ENCODE measurements around the gene RPS4Y1.
"Not testable (repeated sequence)": the region's sequence is repeated elsewhere in the genome, so short reads cannot be mapped to it uniquely, and the experiment has no call there.

Gene RPS4Y1

GRCh38 chrY:2841471-2841893 lies at the start of gene RPS4Y1:
Gene RPS4Y1, plus strand, starts transcription at chrY:2841602. Its CDS starts 23 bp downstream, at chrY:2841625.
- peak; percentile 87 for DNase-seq

GRCh38 chrY:2796977-2797523 lies 44.4 kb upstream of the RPS4Y1 start:
- no peak for DNase-seq

GRCh38 chrY:2797991-2798390 lies 43.4 kb upstream of the RPS4Y1 start:
- no peak for DNase-seq

DNA sequence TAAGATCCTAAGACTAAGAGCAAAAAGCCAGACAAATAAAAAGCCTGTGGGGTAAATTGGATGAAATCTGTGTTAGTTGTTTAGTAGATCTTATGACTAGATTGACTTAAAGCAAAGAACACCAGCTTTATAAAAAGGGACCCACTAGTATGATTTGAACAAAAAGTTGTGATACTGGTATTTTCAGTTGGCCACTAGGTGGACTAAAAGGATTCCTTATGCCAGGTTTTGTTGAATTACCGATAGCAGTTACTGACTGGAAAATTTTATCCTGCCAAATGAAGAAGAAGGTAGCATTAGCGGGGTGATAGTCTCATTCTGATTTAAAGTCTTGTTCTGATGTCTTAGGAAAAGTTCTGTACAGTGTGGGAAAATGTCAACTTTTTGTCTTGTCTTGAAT lies 41.2 kb upstream of the RPS4Y1 start:
- DNase-seq = peak; percentile 44

DNA sequence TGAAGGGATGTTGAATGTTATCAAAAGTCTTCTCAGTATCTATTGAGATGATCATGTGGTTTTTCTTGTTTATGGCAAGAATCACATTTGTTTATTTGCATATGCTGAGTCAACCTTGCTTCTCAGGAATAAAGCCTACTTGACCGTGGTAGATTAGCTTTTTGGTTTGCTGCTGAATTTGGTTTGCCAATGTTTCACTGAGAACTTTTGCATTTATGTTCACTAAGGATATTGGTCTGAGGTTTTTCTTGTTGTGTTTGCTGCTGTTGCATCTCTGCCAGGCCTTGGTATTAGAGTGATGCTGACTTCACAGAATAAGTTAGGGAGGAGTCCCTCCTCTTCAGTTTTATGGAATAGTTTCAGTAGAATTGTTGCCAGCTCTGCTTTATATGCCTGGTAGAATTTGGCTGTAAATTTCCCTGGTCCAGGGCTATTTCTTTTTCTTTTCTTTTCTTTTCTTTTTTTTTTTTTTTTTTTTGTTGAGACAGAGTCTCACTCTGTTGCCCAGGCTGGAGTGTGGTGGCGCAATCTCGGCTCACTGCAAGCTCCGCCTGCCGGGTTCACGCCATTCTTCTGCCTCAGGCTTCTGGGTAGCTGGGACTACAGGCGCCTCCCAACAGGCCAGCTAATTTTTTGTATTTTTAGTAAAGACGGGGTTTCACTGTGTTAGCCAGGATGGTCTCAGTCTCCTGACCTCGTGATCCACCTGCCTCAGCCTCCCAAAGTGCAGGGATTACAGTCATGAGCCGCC lies 24.1 kb upstream of the RPS4Y1 start:
- DNase-seq = not testable (repeated sequence)

- DNase-seq = no peak
Measured at GRCh38 chrY:2824471-2824870, 16.9 kb upstream of the RPS4Y1 start.

DNA sequence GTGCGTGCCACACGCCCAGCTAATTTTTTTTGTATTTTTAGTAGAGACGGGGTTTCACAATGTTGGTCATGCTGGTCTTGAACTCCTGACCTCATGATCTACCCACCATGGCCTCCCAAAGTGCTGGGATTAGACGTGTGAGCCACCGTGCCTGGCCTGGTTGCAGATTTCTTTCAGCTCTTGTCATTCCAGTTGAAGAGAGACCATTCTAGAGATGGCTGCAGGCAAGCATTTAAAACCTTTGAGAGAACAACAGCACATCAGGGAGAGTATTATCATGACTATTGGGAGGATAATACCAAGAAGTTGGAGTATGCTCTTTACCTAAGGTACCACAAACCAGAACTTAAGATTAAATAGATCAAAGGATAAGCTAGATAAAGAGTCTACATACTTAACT lies 12.9 kb upstream of the RPS4Y1 start:
- DNase-seq = no peak

DNA sequence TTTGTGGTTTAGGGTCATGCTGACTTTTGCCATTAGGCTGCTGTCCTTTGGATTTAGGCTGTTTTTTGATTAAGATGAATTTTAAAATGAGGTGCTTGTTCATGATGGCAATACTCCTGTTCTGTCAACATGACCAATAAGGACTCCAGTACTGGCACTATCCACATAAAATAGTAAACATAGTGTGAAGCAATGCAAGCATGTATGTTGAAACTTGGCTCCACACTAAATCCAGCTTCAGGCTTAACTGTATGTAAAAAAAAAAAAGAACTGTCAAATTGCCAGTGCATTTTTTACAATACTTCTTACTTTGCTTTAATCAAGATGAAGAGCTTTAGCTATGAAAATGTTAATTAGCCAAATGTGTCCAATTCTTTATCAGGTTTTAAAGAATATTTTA lies 6.2 kb upstream of the RPS4Y1 start:
- DNase-seq = no peak

- DNase-seq = no peak
Measured at GRCh38 chrY:2837078-2837477, 4.3 kb upstream of the RPS4Y1 start.

DNA sequence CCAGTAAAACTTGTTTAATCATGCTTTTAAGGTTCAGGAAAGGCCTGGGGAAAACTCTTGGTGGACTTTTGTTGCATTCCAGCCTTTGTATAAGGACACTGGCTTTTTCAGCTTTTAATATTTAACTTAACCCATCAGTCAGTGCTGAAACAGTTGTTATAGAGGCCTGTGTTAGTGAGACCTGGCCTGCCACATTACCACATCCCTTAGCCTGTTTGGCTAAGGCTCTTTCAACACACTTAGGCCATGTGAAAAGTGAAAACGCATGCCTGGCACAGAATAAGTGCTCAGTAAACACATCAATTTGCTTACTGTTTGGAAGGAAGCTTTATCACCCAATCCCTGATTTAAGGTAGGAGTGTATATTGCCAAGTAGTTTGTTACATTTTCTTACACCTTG lies 3.5 kb upstream of the RPS4Y1 start:
- DNase-seq = no peak

DNA sequence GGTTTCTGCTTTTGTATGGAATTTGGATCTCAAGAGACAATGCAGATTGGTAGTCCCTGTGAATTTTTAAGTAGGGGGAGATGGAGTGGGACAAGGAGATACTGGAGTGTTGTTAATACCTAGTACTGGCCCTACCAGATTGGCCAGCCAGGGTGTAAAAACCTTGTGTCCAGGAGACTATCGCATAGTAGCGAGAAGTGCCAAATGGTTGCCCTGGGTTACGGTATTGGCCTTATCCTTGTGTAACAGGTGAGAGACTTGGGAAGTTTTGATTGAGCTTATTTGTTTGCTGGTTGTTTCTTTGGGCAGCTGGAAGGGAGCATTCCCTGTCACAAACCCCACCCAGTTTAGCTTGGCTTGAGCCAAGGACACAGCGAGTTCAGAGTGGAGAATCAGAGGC lies 5.4 kb downstream of the RPS4Y1 start:
- no peak for DNase-seq

DNA sequence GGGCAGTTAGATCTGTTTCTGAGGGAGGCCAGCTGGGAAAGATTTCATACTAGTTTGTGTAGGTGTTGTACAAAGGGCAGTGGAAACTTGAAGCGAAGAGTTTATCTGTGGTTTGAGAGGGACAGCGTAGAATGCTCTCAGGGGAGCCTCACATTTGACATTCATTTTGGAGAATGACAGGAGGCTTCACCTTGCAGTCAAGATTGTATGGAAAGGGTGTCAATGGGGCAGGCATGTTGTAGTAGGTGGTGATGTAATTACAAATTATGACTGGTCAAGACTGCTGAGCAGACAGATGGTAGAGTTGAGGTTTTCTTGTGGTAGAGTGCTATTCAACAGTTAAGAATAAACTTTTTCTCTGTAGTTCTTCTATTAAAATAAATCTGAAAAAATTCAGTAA lies 7.0 kb downstream of the RPS4Y1 start:
- no peak for DNase-seq

GRCh38 chrY:2849368-2849767 lies 8.0 kb downstream of the RPS4Y1 start:
- no peak for DNase-seq

DNA sequence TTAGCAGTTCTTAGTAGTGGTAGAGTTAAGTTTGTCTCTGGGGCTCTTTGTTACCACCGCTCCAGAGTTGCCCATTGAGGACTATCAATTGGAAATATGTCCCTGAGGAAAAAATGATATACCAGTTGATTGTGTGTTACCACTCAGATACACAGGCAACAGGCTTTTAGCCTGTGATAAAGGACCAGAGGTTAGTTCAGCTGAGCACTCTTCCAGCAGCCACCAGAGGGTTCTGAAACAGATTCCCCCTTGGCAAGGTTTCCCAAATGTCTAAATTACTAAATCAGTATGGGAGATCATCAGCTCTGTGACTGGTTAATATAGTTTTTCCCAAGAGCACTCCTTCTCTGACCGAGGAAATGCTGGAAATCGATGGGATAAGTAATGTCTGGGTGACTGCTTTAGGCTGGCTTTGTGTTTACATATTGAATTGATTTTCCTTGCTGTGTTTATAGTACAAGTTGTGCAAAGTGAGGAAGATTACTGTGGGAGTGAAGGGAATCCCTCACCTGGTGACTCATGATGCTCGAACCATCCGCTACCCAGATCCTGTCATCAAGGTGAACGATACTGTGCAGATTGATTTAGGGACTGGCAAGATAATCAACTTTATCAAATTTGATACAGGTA lies 12.9 kb downstream of the RPS4Y1 start:
- DNase-seq = no peak

GRCh38 chrY:2857068-2857467 lies 15.7 kb downstream of the RPS4Y1 start:
- no peak for DNase-seq

- peak; percentile 45 for DNase-seq
Measured at GRCh38 chrY:2857686-2858085, 16.3 kb downstream of the RPS4Y1 start.

DNA sequence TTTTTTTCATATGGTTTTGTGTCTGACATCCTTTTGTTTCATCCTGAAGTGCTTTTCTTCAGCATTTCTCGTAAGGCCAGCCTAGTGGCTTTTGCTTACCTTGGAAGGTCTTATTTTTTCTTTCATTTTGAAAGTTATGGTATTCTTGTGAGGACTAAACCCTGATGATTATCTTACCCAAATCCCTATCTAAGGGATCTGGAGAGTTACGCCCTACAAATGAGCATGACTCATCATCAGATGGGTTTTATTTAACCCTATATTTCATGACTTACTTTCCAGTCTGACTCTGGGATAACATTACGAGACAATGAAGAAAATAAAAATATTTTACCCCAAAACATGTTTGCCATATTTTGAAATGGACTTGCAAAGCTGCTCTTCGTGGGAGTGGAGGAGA lies 18.4 kb downstream of the RPS4Y1 start:
- DNase-seq = no peak

- DNase-seq = peak; percentile 56
Measured at GRCh38 chrY:2860511-2860910, 19.1 kb downstream of the RPS4Y1 start.

DNA sequence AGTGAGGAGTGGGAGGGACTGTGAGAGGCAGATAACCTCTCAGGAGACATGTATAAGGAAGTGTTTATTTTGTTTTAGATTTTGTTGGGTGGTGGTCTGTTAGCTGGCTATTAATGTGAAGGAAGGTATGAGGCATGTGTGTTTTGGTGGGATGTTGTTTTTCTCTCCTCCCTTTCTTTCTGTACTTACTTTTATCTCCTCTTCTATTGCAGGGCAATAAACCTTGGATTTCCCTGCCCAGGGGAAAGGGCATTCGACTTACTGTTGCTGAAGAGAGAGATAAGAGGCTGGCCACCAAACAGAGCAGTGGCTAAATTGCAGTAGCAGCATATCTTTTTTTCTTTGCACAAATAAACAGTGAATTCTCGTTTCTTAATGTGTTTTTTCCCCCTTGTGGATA lies 25.2 kb downstream of the RPS4Y1 start:
- DNase-seq = no peak

GRCh38 chrY:2867469-2867868 lies 26.1 kb downstream of the RPS4Y1 start:
- DNase-seq = no peak

GRCh38 chrY:2868035-2868607 lies 26.7 kb downstream of the RPS4Y1 start:
- DNase-seq = no peak

DNA sequence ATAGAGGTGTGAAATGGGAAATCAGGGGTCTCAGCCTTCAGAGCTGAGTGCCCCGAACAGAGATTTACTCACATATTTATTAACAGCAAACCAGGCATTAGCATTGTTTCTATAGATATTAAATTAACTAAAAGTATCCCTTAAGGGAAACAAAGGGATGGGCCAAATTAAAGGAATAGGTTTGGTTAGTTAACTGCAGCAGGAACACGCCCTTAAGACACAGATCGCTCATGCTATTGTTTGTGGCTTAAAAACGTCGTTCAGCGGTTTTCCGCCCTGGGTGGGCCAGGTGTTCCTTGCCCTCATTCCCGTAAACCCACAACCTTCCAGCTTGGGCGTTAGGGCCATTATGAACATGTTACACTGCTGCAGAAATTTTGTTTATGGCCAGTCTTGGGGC lies 30.8 kb downstream of the RPS4Y1 start:
- DNase-seq = not testable (repeated sequence)

GRCh38 chrY:2874211-2874610 lies 32.8 kb downstream of the RPS4Y1 start:
- DNase-seq = no peak

DNA sequence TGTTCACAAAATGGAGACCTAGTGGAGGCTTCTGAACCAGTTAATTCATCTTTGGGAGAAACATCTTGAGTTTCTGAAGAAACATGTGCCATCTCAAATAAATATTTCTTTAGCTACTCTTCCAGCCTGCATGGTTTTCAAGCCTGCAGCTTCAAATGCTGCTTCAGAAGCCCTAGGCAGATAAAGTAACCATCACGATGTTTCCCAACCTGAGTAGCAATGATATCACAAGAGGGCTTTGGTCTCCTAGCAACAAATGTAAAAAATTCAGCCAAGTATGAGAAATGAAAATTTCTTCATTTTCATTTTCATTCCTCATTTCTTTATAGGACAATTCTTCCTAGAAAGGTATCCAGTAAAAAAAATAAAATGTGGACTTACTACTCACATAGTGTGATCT lies 42.2 kb downstream of the RPS4Y1 start:
- no peak for DNase-seq

All from hematopoietic multipotent progenitor cell treated with erythropoietin and hydrocortisone succinate and interleukin-3 and kit ligand, for 8 days (in vitro differentiated cells).